GM12872 (cell line): ENCODE data around the gene ASCC1.

Source experiments
- CTCF ChIP-seq: IDR thresholded peaks from 3 replicates; pipeline ENCODE4 v1.5.1; 2011; ENCODE audit warnings: low read depth, mild to moderate bottlenecking, low read length, moderate library complexity; ENCODE audit not compliant: insufficient read depth

Gene ASCC1

GRCh38 chr10:72170733-72171132 lies 45.3 kb downstream of the ASCC1 start:
- TF ChIP-seq CTCF: no peak

- TF ChIP-seq CTCF: no peak
These were observed 45.8 kb downstream of the ASCC1 start for GRCh38 chr10:72170263-72170662.

GRCh38 chr10:72167118-72167517 lies 49.0 kb downstream of the ASCC1 start:
- no peak for TF ChIP-seq CTCF

GRCh38 chr10:72164617-72165016 lies 51.5 kb downstream of the ASCC1 start:
- TF ChIP-seq CTCF: peak; percentile 23; the same call in 1 of the 3 replicates

GRCh38 chr10:72162978-72163377 lies 53.1 kb downstream of the ASCC1 start:
- TF ChIP-seq CTCF: no peak

- no peak for TF ChIP-seq CTCF
These were observed 57.9 kb downstream of the ASCC1 start for GRCh38 chr10:72158176-72158575.

- TF ChIP-seq CTCF: no peak
These were observed 59.9 kb downstream of the ASCC1 start for GRCh38 chr10:72156223-72156622.

GRCh38 chr10:72152286-72152685 lies 63.8 kb downstream of the ASCC1 start:
- TF ChIP-seq CTCF: no peak
